Breast epithelium (tissue), 4 donors: ENCODE measurements around the gene ASCC1. TPM values are rescaled to one million over a fixed set of nuclear protein-coding genes. Genes with fewer than 3 reads are reported as not detected.

Experiments used
- DNase-seq, 2 donors: peaks; one replicate each; pipeline ENCODE4 v3.0.0-alpha.2; 2019; ENCODE audit warnings: low spot score in 2 of 2
- H3K27ac ChIP-seq, 2 donors: fragments of 200-600 bp; sonication (generic) in 1 of 2; one replicate each; pipeline ENCODE4 v1.5.1; 2016 to 2019; ENCODE audit warnings: mild to moderate bottlenecking in 1 of 2
- H3K27me3 ChIP-seq, 2 donors: fragments of 200-600 bp; sonication (generic) in 1 of 2; one replicate each; pipeline versions ENCODE4 v1.5.1 to v1.6.0; 2017 to 2019; ENCODE audit warnings: control low read depth in 1 of 2, mild to moderate bottlenecking in 1 of 2
- H3K36me3 ChIP-seq: fragments of 200-600 bp; one replicate; pipeline ENCODE4 v1.5.1; 2019
- H3K4me1 ChIP-seq, 2 donors: fragments of 200-600 bp; sonication (generic); one replicate each; pipeline ENCODE4 v1.5.1; 2016 to 2019; ENCODE audit warnings: control low read depth in 1 of 2
- H3K4me3 ChIP-seq, 3 donors: fragments of 200-600 bp; sonication (generic); 1 replicate in 2 of 3; 2 replicates in 1 of 3; pipeline ENCODE4 v1.5.1; 2016 to 2019; ENCODE audit warnings: mild to moderate bottlenecking in 3 of 3, moderate library complexity in 2 of 3
- H3K9me3 ChIP-seq, 2 donors: fragments of 200-600 bp; sonication (generic) in 1 of 2; one replicate each; pipeline ENCODE4 v1.5.1; 2016 to 2019; ENCODE audit warnings: control low read depth in 1 of 2
- CTCF ChIP-seq, 3 donors: fragments of 450-650 bp; IDR thresholded peaks; one replicate each; pipeline ENCODE4 v1.5.1; 2016 to 2017; ENCODE audit warnings: antibody characterized with exemption in 3 of 3, mild to moderate bottlenecking in 3 of 3, moderate library complexity in 3 of 3
- POLR2A ChIP-seq: fragments of 450-650 bp; IDR thresholded peaks from one replicate; pipeline ENCODE4 v1.6.1; 2016; ENCODE audit warnings: antibody characterized with exemption, mild to moderate bottlenecking, moderate library complexity
- POLR2AphosphoS5 ChIP-seq, 3 donors: sonication (generic); formaldehyde crosslinking; IDR thresholded peaks; one replicate each; pipeline ENCODE4 v1.6.1; 2017; ENCODE audit warnings: antibody characterized with exemption in 3 of 3
- intact Hi-C: fragments of 100-400 bp; cut with DNase I; formaldehyde crosslinking; loops from one replicate; pipeline ENCODE4 v1.15.1; 2023; ENCODE audit warnings: low total_unique reads
- total RNA-seq, 3 donors: library from RNA; depleted of rRNA; stranded (reverse); fragments of >200 nt; gene quantifications; one replicate each; pipeline ENCODE4 v1.1.0, GENCODE V29; 2016

The ASCC1 gene
- total RNA-seq, 3 donors from 2014 or later: 28.5 to 42.9 (median 29.6) TPM

- intact Hi-C loops: no loop called here
Observed at GRCh38 chr10:72223743-72224101, 7.6 kb upstream of the ASCC1 start.

GRCh38 chr10:72221278-72221677, 5.2 kb upstream of the ASCC1 start:
- no peaks in the 10 kb centered on the region for H3K36me3 ChIP-seq
- H3K4me3 ChIP-seq: no peak overlapping the region
- no peak overlapping the region for H3K27ac ChIP-seq
- H3K4me1 ChIP-seq: peaks cover 0 to 16% of the 10 kb centered on the region in 2 donors
- H3K27me3 ChIP-seq: no peaks in the 10 kb centered on the region
- H3K9me3 ChIP-seq: no peaks in the 10 kb centered on the region
- intact Hi-C loops: no loop called here
- no peak for DNase-seq
- TF ChIP-seq POLR2A (no peak), POLR2AphosphoS5 (IDR thresholded peaks at IDR 0.05) (no peak), CTCF (IDR thresholded peaks at IDR 0.05) (no peak)

More at GRCh38 chr10:72223743-72224101, 7.6 kb upstream of the ASCC1 start:
- H3K4me3 ChIP-seq: no peak overlapping the region
- no peaks in the 10 kb centered on the region for H3K36me3 ChIP-seq
- no peak for DNase-seq
- peaks cover 0 to 10% of the 10 kb centered on the region in 2 donors for H3K4me1 ChIP-seq
- H3K27me3 ChIP-seq: no peaks in the 10 kb centered on the region
- peak overlapping the region; percentile 53 to 78 for H3K27ac ChIP-seq
- TF ChIP-seq CTCF (IDR thresholded peaks at IDR 0.05) (no peak), POLR2AphosphoS5 (IDR thresholded peaks at IDR 0.05) (peak in 1 of 3 donors; percentile 27), POLR2A (no peak)
- no peaks in the 10 kb centered on the region for H3K9me3 ChIP-seq

- DNase-seq: no peak
- H3K27ac ChIP-seq: no peak overlapping the region
- intact Hi-C loops: no loop called here
- H3K36me3 ChIP-seq: no peaks in the 10 kb centered on the region
- H3K4me3 ChIP-seq: no peak overlapping the region
- H3K27me3 ChIP-seq: no peaks in the 10 kb centered on the region
- no peaks in the 10 kb centered on the region for H3K9me3 ChIP-seq
- H3K4me1 ChIP-seq: peaks cover 0 to 16% of the 10 kb centered on the region in 2 donors
- TF ChIP-seq POLR2AphosphoS5 (IDR thresholded peaks at IDR 0.05) (no peak), CTCF (IDR thresholded peaks at IDR 0.05) (no peak), POLR2A (no peak)
Observed at GRCh38 chr10:72220637-72221036, 4.6 kb upstream of the ASCC1 start.

- peak overlapping the region; percentile 71 to 74 for H3K27ac ChIP-seq
- no peaks in the 10 kb centered on the region for H3K9me3 ChIP-seq
- peaks cover 0 to 16% of the 10 kb centered on the region in 2 donors for H3K4me1 ChIP-seq
- TF ChIP-seq POLR2A: no peak
- no peak for TF ChIP-seq CTCF (IDR thresholded peaks at IDR 0.05)
- TF ChIP-seq POLR2AphosphoS5 (IDR thresholded peaks at IDR 0.05): no peak
- no peak for DNase-seq
- intact Hi-C loops: no loop called here
- H3K36me3 ChIP-seq: no peaks in the 10 kb centered on the region
- H3K4me3 ChIP-seq: no peak overlapping the region
- H3K27me3 ChIP-seq: no peaks in the 10 kb centered on the region
Observed at GRCh38 chr10:72219235-72219814, 3.2 kb upstream of the ASCC1 start.

GRCh38 chr10:72218726-72219125, 2.6 kb upstream of the ASCC1 start:
- DNase-seq: no peak
- H3K9me3 ChIP-seq: no peaks in the 10 kb centered on the region
- intact Hi-C loops: no loop called here
- peak overlapping the region in 1 of 3 donors; percentile 7 for H3K4me3 ChIP-seq
- TF ChIP-seq POLR2AphosphoS5 (IDR thresholded peaks at IDR 0.05) (no peak), CTCF (IDR thresholded peaks at IDR 0.05) (no peak), POLR2A (no peak)
- H3K27ac ChIP-seq: peak overlapping the region; percentile 71 to 74
- peaks cover 0 to 13% of the 10 kb centered on the region in 2 donors for H3K4me1 ChIP-seq
- no peaks in the 10 kb centered on the region for H3K36me3 ChIP-seq
- H3K27me3 ChIP-seq: no peaks in the 10 kb centered on the region
